ENCODE data around the gene DNAJC3. TPM values are rescaled to one million over a fixed set of nuclear protein-coding genes. Genes with fewer than 3 reads are reported as not detected.

The DNAJC3 gene
- total RNA-seq, 1 donor from 2014 or later: 21.7 TPM

- no peak for TF ChIP-seq CTCF (IDR thresholded peaks at IDR 0.05; ENCODE audit: unreplicated experiment)
- peak in 1 of 2 experiments; percentile 69 for DNase-seq (ENCODE audit: low spot score in 2 of 2, unreplicated experiment in 2 of 2)
- no peaks in the 10 kb centered on the region for H3K9me3 Mint-ChIP-seq
- no peaks in the 10 kb centered on the region for H3K27me3 Mint-ChIP-seq (ENCODE audit: low read depth)
- H3K4me1 Mint-ChIP-seq: peaks cover 29% of the 10 kb centered on the region
- peaks cover 12% of the 10 kb centered on the region for H3K36me3 Mint-ChIP-seq
- peak overlapping the region; percentile 77 for H3K4me3 Mint-ChIP-seq
- H3K27ac Mint-ChIP-seq: peak overlapping the region; percentile 80
Measured at GRCh38 chr13:95643936-95644598, 32.9 kb upstream of the DNAJC3 start.

DNA sequence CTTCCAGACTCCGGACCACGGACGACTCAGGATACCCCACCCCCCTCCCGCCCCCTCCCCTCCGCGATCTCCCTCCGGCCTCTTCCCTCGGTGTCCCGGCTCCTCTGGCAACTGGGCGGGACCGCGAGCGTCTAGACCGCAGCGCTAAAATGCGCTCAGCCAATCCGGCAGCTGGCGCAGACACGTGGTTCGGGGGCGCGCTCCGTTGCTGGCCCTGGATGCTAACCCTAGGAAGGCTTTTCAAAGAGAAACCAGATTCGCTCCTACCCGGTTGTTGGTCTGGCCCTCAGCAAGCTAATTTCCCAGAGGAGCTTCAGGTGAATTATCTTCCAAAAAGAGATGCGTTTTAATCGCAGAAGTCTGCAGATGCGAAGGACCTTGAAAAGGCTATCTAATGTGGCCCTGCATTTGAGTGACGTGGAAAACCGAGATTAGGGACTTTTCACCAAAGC lies 32.3 kb upstream of the DNAJC3 start, which contains the start of gene DZIP1:
Gene DZIP1 (minus strand): TSS at position 106 of the 452 bp plus-strand sequence. CDS start 2,677 bp downstream, outside the sequence.
- peaks cover 12% of the 10 kb centered on the region for H3K36me3 Mint-ChIP-seq
- H3K9me3 Mint-ChIP-seq: no peaks in the 10 kb centered on the region
- H3K27ac Mint-ChIP-seq: peak within 1 kb of the TSS; percentile 80

DNA sequence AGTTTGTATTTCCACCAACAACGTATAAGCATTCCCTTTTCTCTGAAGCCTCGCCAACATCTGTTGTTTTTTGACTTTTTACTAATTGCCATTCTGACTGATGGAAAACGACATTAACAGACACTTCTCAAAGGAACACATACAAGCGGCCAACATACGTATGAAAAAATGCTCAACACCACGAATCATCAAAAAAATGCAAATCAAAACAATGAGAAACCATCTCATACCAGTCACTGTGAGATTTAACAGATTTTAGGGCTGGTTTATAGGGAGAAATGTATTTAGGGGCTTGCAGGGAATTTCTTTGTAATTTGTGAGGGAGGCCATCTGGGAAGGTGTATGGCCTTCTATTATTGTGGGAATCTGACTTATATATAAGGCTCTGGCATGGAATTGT lies 29.6 kb upstream of the DNAJC3 start:
- H3K36me3 Mint-ChIP-seq: no peaks in the 10 kb centered on the region
- H3K27ac Mint-ChIP-seq: no peak overlapping the region
- peaks cover 15% of the 10 kb centered on the region for H3K4me1 Mint-ChIP-seq
- H3K4me3 Mint-ChIP-seq: no peak overlapping the region
- DNase-seq (ENCODE audit: low spot score in 2 of 2, unreplicated experiment in 2 of 2): no peak
- TF ChIP-seq CTCF (IDR thresholded peaks at IDR 0.05; ENCODE audit: unreplicated experiment): no peak
- no peaks in the 10 kb centered on the region for H3K27me3 Mint-ChIP-seq (ENCODE audit: low read depth)
- peaks cover 9% of the 10 kb centered on the region for H3K9me3 Mint-ChIP-seq

More for the DNA sequence above, 32.3 kb upstream of the DNAJC3 start, which contains the start of gene DZIP1:
- no peaks in the 10 kb centered on the region for H3K27me3 Mint-ChIP-seq (ENCODE audit: low read depth)
- no peak for TF ChIP-seq CTCF (IDR thresholded peaks at IDR 0.05; ENCODE audit: unreplicated experiment)
- H3K4me1 Mint-ChIP-seq: peaks cover 29% of the 10 kb centered on the region
- H3K4me3 Mint-ChIP-seq: peak within 1 kb of the TSS; percentile 77
- peak; percentile 50 to 75 for DNase-seq (ENCODE audit: low spot score in 2 of 2, unreplicated experiment in 2 of 2)

- peaks cover 9% of the 10 kb centered on the region for H3K9me3 Mint-ChIP-seq
Measured at GRCh38 chr13:95650696-95651095, 26.2 kb upstream of the DNAJC3 start.

DNA sequence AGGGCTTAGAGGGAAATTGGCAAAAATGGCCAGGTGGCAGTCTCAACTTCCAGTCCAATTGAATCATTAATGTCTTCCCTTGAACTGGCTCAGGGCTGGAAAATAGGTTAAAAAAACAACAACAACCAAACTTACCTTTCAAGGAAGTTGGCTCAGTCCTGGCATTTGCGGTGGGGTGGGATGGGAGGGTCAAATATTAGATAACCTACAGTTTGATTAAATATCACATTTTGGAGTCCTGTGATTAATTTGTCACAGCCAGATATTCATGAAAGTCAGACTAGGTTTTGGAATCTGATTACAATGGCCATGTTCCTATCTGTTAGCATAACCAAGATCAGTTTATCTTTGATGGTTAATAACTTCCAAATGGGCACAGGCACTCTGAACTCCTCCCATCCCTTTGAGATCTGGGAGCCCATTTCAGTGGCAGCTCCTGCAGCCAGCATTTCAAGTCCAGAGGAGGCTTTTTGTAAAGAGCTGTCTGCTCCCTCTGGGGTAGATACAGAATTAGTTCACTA lies 24.6 kb upstream of the DNAJC3 start:
- H3K4me1 Mint-ChIP-seq: no peaks in the 10 kb centered on the region
- H3K9me3 Mint-ChIP-seq: peaks cover 9% of the 10 kb centered on the region
- DNase-seq (ENCODE audit: low spot score in 2 of 2, unreplicated experiment in 2 of 2): no peak
- no peak overlapping the region for H3K27ac Mint-ChIP-seq
- H3K4me3 Mint-ChIP-seq: no peak overlapping the region
- H3K36me3 Mint-ChIP-seq: no peaks in the 10 kb centered on the region
- peaks cover 3% of the 10 kb centered on the region for H3K27me3 Mint-ChIP-seq (ENCODE audit: low read depth)
- no peak for TF ChIP-seq CTCF (IDR thresholded peaks at IDR 0.05; ENCODE audit: unreplicated experiment)

More at GRCh38 chr13:95650696-95651095, 26.2 kb upstream of the DNAJC3 start:
- no peak overlapping the region for H3K4me3 Mint-ChIP-seq
- DNase-seq (ENCODE audit: low spot score in 2 of 2, unreplicated experiment in 2 of 2): no peak
- H3K4me1 Mint-ChIP-seq: no peaks in the 10 kb centered on the region
- TF ChIP-seq CTCF (IDR thresholded peaks at IDR 0.05; ENCODE audit: unreplicated experiment): no peak
- H3K36me3 Mint-ChIP-seq: no peaks in the 10 kb centered on the region
- peaks cover 3% of the 10 kb centered on the region for H3K27me3 Mint-ChIP-seq (ENCODE audit: low read depth)
- no peak overlapping the region for H3K27ac Mint-ChIP-seq
